ENCODE measurements around the gene CEP104. TPM values are rescaled to one million over a fixed set of nuclear protein-coding genes. Genes with fewer than 3 reads are reported as not detected.

Gene CEP104
- total RNA-seq, 4 donors from 2014 or later = 27.9 to 76.0 (median 33.9) TPM

DNA sequence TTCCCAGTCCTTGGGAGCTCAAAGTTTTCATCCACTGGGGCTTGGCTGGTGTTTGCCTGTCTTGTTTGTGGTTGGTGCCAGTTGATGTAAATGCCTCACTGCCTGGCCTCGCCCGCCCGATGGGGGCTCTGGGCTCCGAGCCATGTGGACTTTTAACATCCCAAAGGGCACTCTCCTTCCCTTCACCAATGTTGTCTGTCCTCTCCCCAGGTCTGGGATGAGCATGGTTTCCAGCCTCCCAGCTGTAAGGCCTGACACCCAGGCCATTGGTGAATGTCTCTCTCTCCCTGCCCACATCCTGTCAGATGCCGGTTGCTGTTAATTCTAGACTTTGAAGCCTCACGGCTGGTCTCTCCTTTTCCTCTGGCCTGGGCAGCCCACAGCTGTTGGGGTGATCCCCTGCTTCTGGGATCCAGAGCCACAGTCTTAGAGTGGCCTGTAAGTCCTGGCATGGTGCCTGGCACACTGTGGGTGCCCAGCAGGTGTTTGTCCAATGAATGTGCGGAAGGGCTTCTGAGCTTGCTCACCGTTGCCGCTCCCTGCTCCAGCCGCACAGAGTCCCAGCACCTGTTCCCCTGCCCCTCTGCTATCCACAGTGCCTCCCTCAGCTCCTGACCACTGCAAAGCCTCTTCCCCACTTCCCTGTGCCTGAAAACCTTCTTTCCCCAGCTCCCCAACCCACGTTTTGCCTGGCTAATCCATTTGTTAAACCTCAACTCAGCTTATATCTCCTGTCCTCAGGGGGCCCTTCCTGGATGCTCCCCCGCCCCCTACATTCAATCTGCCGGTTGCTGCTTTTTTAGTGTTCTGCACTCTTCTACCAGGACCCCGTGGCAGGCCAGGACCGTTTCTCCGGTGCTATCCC, 46.4 kb upstream of the CEP104 start:
- TF ChIP-seq, protein P1, sequence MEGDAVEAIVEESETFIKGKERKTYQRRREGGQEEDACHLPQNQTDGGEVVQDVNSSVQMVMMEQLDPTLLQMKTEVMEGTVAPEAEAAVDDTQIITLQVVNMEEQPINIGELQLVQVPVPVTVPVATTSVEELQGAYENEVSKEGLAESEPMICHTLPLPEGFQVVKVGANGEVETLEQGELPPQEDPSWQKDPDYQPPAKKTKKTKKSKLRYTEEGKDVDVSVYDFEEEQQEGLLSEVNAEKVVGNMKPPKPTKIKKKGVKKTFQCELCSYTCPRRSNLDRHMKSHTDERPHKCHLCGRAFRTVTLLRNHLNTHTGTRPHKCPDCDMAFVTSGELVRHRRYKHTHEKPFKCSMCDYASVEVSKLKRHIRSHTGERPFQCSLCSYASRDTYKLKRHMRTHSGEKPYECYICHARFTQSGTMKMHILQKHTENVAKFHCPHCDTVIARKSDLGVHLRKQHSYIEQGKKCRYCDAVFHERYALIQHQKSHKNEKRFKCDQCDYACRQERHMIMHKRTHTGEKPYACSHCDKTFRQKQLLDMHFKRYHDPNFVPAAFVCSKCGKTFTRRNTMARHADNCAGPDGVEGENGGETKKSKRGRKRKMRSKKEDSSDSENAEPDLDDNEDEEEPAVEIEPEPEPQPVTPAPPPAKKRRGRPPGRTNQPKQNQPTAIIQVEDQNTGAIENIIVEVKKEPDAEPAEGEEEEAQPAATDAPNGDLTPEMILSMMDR (IDR thresholded peaks at IDR 0.05; ENCODE audit: low read depth) = no peak

GRCh38 chr1:3902571-3903091, 45.6 kb upstream of the CEP104 start:
- TF ChIP-seq, protein P1 (IDR thresholded peaks at IDR 0.05; ENCODE audit: low read depth) = no peak

DNA sequence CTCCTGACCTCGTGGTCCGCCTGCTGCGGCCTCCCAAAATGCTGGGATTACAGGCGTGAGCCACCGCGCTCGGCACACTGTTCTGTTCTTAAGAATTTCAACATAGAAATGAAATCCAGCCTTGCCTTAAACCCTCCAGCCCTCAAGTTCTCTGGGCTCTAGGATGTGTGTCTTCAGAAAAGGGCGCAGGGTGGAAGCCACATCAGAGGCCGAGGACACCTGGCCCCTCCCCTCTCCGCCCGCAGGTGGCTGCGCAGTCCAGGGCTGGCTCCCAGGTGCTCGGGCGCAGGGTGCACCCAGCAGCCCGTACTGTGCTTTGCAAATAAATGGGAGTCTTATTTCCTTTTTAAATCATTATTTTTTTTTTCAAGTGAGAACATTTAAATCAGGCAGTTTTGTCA, 45.1 kb upstream of the CEP104 start:
- TF ChIP-seq, protein P1 (IDR thresholded peaks at IDR 0.05; ENCODE audit: low read depth) = no peak

- TF ChIP-seq, protein P1 (IDR thresholded peaks at IDR 0.05; ENCODE audit: low read depth) = no peak
These were observed 44.0 kb upstream of the CEP104 start for GRCh38 chr1:3900969-3901529.

DNA sequence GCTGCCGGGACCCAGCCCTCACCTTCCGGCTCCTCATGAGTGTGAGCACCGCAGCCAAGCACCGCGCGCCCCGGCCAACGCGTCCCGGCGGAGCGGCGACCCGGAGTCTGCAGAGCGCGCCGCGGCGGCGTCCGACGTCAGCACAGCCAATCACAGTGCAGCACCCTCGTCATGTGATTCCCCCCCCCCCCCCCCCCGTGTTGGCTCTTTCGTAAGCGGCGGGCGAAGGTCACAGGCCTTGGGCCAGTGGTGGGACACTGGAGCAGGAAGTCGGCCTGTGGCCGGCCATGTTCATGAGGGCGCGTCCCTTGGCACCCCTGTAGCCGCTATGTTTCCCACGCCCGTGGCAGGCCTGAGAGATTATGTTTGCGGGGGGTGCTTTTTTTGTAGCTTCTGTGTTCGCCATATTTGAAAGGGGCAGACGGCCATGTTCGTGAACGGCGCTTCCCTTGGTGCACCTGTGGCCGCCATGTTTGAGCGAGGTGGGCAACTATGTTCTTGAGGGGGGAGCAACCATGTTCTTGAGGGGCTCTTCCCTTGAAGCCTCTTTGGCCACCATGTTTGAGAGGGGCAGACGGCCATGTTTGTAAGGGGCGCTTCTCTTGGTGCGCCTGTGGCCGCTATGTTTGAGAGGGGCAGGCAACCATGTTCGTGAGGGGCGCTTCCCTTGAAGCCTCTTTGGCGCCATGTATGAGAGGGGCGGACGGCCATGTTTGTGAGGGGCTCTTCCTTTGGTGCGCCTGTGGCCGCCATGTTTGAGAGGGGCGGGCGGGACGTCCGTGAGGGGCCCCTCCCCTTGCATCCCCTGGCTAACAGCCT, 43.3 kb upstream of the CEP104 start, which contains the start of gene C1orf174:
Gene C1orf174 (minus strand): TSS at position 123 of the 819 bp plus-strand sequence. CDS start 86 bp downstream, at position 37.
- TF ChIP-seq, protein P1 (IDR thresholded peaks at IDR 0.05; ENCODE audit: low read depth) = no peak

DNA sequence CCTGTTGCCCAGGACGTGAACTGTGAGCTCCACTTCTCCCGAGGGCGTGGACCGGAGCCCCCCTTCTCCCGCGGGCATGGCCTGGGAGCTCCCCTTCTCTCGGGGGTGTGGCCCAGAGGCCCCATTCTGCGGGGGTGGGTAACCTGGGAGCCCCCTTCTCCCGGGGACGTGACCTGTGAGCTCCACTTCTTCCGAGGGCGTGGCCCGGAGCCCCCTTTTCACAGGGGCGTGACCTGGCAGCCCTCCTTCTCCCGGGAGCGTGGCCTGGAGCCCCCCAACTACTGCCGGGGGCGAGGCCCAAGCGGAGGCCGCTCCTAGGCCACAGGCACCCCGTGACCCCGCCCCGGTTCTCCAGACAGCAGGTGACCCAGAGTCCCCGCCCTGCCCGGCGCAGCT, 42.7 kb upstream of the CEP104 start:
- TF ChIP-seq, protein P1 (IDR thresholded peaks at IDR 0.05; ENCODE audit: low read depth) = no peak

All from subcutaneous adipose tissue (tissue), 4 donors.